Activated naive CD4-positive, alpha-beta T cell treated with anti-CD3 and anti-CD28 coated beads for 36 hours (primary cell): ENCODE data around the gene C1QTNF6. TPM values are rescaled to one million over a fixed set of nuclear protein-coding genes. Genes with fewer than 3 reads are reported as not detected.

Experiments used
- CTCF ChIA-PET: fragments of 350-600 bp; sonication (Branson Sonifier 250); formaldehyde crosslinking; loops from one replicate; lab custom pipeline; 2021; ENCODE audit warnings: antibody characterized with exemption; lab: Charles Lee
- DNase-seq: peaks from one replicate; pipeline ENCODE4 v3.0.0-alpha.2; 2020
- H3K27ac Mint-ChIP-seq: one replicate; pipeline ENCODE4 v1.8.0; 2021; ENCODE audit warnings: mild to moderate bottlenecking, mixed read lengths
- H3K27me3 Mint-ChIP-seq: one replicate; pipeline ENCODE4 v1.8.0; 2021; ENCODE audit warnings: low read depth, mixed read lengths
- H3K36me3 Mint-ChIP-seq: one replicate; pipeline ENCODE4 v1.8.0; 2021; ENCODE audit warnings: low read depth, mixed read lengths
- H3K4me1 Mint-ChIP-seq: one replicate; pipeline ENCODE4 v1.8.0; 2021; ENCODE audit warnings: low read depth, mixed read lengths
- H3K4me3 Mint-ChIP-seq: one replicate; pipeline ENCODE4 v1.8.0; 2021; ENCODE audit warnings: mild to moderate bottlenecking, moderate library complexity, mixed read lengths
- H3K9me3 Mint-ChIP-seq: one replicate; pipeline ENCODE4 v1.8.0; 2021; ENCODE audit warnings: mixed read lengths
- intact Hi-C: fragments of 100-400 bp; cut with micrococcal nuclease; formaldehyde crosslinking; loops from one replicate; pipeline ENCODE4 v1.15.1; 2023
- total RNA-seq, 2 experiments: library from RNA; stranded (reverse); gene quantifications; one replicate each; pipeline ENCODE4 v1.2.3, GENCODE V29; 2021

The C1QTNF6 gene
- total RNA-seq, 2 experiments from 2014 or later = 13.4 to 13.6 TPM

- no peak for DNase-seq
- intact Hi-C loops = no loop called here
- Mint-ChIP-seq H3K27me3 (no peaks in the 10 kb centered on the region), H3K9me3 (no peaks in the 10 kb centered on the region), H3K27ac (no peak overlapping the region), H3K4me1 (peaks cover 64% of the 10 kb centered on the region), H3K36me3 (peaks cover 25% of the 10 kb centered on the region), H3K4me3 (no peak overlapping the region)
- CTCF ChIA-PET = no interaction called here
Observed at GRCh38 chr22:37211866-37212173, 23.8 kb upstream of the C1QTNF6 start.

GRCh38 chr22:37211075-37211865, 23.2 kb upstream of the C1QTNF6 start:
- DNase-seq = peak; percentile 5
- H3K4me1 Mint-ChIP-seq = peaks cover 60% of the 10 kb centered on the region

DNA sequence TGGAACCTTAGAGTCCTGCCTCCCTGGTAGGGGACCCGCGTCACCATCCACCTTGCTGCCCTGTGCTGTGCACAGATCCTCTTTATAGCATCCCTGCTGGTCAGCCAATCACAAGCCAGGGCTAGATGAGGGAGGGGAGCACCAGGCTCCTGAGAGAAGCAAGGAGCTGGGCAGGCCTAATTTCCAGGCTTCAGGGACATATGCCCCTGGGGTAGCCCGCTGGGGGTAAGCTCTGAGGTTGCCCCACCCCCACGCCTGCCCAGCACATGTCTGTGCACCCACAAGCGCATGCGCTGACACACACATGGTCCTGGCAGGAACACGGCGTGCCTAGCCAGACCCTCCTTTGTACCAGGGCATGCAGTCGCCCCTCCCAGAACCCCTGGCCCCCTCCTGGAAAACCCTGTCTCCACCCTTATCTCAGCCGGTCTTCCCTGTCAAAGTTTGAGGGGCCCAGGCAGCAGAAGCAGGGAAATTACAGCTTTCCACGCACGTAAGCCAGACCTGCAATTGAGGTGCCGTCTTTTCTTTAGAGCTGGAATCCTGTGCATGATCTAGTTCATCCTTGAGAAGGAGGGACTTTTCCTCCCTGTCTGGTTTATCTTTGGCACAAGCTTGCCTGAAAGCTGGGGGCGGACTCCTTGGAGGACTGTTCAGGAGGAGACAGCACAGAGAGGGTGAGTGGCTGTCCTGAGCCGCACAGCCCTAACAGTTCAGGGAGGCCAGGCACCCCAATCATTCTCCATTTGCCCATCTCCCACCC, 22.2 kb upstream of the C1QTNF6 start:
- peaks cover 16% of the 10 kb centered on the region for H3K36me3 Mint-ChIP-seq
- CTCF ChIA-PET = interaction anchor here (0.9 to 1.3 kb wide), 5 partner anchors 9 to 50 kb away, joined by 3 to 8 read pairs (median 3); no protein-coding TSS in a partner anchor
- DNase-seq = peak; percentile 7
- H3K9me3 Mint-ChIP-seq = no peaks in the 10 kb centered on the region
- peak overlapping the region; percentile 28 for H3K27ac Mint-ChIP-seq
- no peaks in the 10 kb centered on the region for H3K27me3 Mint-ChIP-seq
- peaks cover 61% of the 10 kb centered on the region for H3K4me1 Mint-ChIP-seq
- no peak overlapping the region for H3K4me3 Mint-ChIP-seq
- intact Hi-C loops = no loop called here

More at GRCh38 chr22:37211075-37211865, 23.2 kb upstream of the C1QTNF6 start:
- no peak overlapping the region for H3K4me3 Mint-ChIP-seq
- H3K27me3 Mint-ChIP-seq = no peaks in the 10 kb centered on the region
- intact Hi-C loops = no loop called here
- H3K27ac Mint-ChIP-seq = no peak overlapping the region
- H3K36me3 Mint-ChIP-seq = peaks cover 22% of the 10 kb centered on the region
- no peaks in the 10 kb centered on the region for H3K9me3 Mint-ChIP-seq
- CTCF ChIA-PET = interaction anchor here (0.9 to 1.1 kb wide), 3 partner anchors 10 to 49 kb away, joined by 3 to 5 read pairs (median 3); no protein-coding TSS in a partner anchor

- H3K27ac Mint-ChIP-seq = no peak overlapping the region
- no peak for DNase-seq
- no peaks in the 10 kb centered on the region for H3K27me3 Mint-ChIP-seq
- H3K9me3 Mint-ChIP-seq = no peaks in the 10 kb centered on the region
- no peak overlapping the region for H3K4me3 Mint-ChIP-seq
- CTCF ChIA-PET = interaction anchor here (1.2 to 1.6 kb wide), 4 partner anchors 8 to 51 kb away, joined by 3 to 8 read pairs (median 5); no protein-coding TSS in a partner anchor
- peaks cover 15% of the 10 kb centered on the region for H3K36me3 Mint-ChIP-seq
- intact Hi-C loops = no loop called here
- H3K4me1 Mint-ChIP-seq = peaks cover 60% of the 10 kb centered on the region
Observed at GRCh38 chr22:37209140-37209845, 21.2 kb upstream of the C1QTNF6 start.

GRCh38 chr22:37208401-37209139, 20.5 kb upstream of the C1QTNF6 start:
- no peak overlapping the region for H3K4me3 Mint-ChIP-seq
- no peak overlapping the region for H3K27ac Mint-ChIP-seq
- no peaks in the 10 kb centered on the region for H3K9me3 Mint-ChIP-seq
- H3K27me3 Mint-ChIP-seq = no peaks in the 10 kb centered on the region
- peaks cover 56% of the 10 kb centered on the region for H3K4me1 Mint-ChIP-seq
- intact Hi-C loops = no loop called here
- DNase-seq = no peak
- H3K36me3 Mint-ChIP-seq = peaks cover 13% of the 10 kb centered on the region
- CTCF ChIA-PET = interaction anchor here (1.2 to 1.6 kb wide), 4 partner anchors 8 to 52 kb away, joined by 3 to 8 read pairs (median 5); no protein-coding TSS in a partner anchor

GRCh38 chr22:37207981-37208380, 19.9 kb upstream of the C1QTNF6 start:
- intact Hi-C loops = no loop called here
- H3K27me3 Mint-ChIP-seq = no peaks in the 10 kb centered on the region
- H3K9me3 Mint-ChIP-seq = no peaks in the 10 kb centered on the region
- CTCF ChIA-PET = interaction anchor here (1.6 kb wide), 1 partner anchor 52 kb away, joined by 6 read pairs; no protein-coding TSS in a partner anchor
- no peak for DNase-seq
- no peak overlapping the region for H3K27ac Mint-ChIP-seq
- peaks cover 53% of the 10 kb centered on the region for H3K4me1 Mint-ChIP-seq
- peaks cover 11% of the 10 kb centered on the region for H3K36me3 Mint-ChIP-seq
- H3K4me3 Mint-ChIP-seq = no peak overlapping the region

- Mint-ChIP-seq H3K4me3 (no peak overlapping the region), H3K27ac (no peak overlapping the region), H3K36me3 (peaks cover 11% of the 10 kb centered on the region), H3K27me3 (no peaks in the 10 kb centered on the region), H3K4me1 (peaks cover 50% of the 10 kb centered on the region), H3K9me3 (no peaks in the 10 kb centered on the region)
- DNase-seq = no peak
- CTCF ChIA-PET = no interaction called here
- intact Hi-C loops = no loop called here
Observed at GRCh38 chr22:37206841-37207821, 19.1 kb upstream of the C1QTNF6 start.

- no peak for DNase-seq
- no peaks in the 10 kb centered on the region for H3K27me3 Mint-ChIP-seq
- peaks cover 52% of the 10 kb centered on the region for H3K4me1 Mint-ChIP-seq
Observed at GRCh38 chr22:37206118-37206840, 18.2 kb upstream of the C1QTNF6 start.

DNA sequence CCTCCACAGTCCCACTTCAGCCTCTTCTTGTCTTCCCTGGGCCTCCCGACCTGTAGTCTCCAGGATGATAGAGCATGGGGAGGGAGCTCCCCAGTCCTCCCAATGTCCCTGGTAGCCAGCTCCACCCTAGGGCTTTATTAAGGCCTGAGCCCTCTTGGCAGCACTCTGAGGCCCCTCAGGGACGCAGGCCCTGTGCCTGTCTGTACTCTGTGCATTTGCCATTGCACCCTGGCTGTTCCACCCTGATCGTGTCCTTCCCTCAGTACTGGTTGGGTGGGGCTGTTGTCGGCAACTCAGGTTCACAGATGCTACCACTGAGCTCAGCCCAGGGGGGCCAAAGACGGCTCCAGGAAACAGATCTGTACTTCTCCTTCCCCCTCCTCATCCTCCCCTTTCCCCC, 17.0 kb upstream of the C1QTNF6 start:
- H3K27me3 Mint-ChIP-seq = no peaks in the 10 kb centered on the region
- no peaks in the 10 kb centered on the region for H3K9me3 Mint-ChIP-seq
- CTCF ChIA-PET = interaction anchor here (1.0 to 1.1 kb wide), 2 partner anchors 12 to 13 kb away, joined by 3 to 4 read pairs; no protein-coding TSS in a partner anchor
- peaks cover 11% of the 10 kb centered on the region for H3K36me3 Mint-ChIP-seq
- intact Hi-C loops = no loop called here
- no peak for DNase-seq
- H3K4me1 Mint-ChIP-seq = peaks cover 51% of the 10 kb centered on the region
- H3K4me3 Mint-ChIP-seq = peak overlapping the region; percentile 18
- no peak overlapping the region for H3K27ac Mint-ChIP-seq

More at GRCh38 chr22:37206118-37206840, 18.2 kb upstream of the C1QTNF6 start:
- no peak overlapping the region for H3K4me3 Mint-ChIP-seq
- intact Hi-C loops = no loop called here
- CTCF ChIA-PET = interaction anchor here (1.0 to 1.1 kb wide), 3 partner anchors 10 to 14 kb away, joined by 3 to 4 read pairs (median 4); no protein-coding TSS in a partner anchor
- H3K36me3 Mint-ChIP-seq = peaks cover 11% of the 10 kb centered on the region
- H3K9me3 Mint-ChIP-seq = no peaks in the 10 kb centered on the region
- H3K27ac Mint-ChIP-seq = no peak overlapping the region

DNA sequence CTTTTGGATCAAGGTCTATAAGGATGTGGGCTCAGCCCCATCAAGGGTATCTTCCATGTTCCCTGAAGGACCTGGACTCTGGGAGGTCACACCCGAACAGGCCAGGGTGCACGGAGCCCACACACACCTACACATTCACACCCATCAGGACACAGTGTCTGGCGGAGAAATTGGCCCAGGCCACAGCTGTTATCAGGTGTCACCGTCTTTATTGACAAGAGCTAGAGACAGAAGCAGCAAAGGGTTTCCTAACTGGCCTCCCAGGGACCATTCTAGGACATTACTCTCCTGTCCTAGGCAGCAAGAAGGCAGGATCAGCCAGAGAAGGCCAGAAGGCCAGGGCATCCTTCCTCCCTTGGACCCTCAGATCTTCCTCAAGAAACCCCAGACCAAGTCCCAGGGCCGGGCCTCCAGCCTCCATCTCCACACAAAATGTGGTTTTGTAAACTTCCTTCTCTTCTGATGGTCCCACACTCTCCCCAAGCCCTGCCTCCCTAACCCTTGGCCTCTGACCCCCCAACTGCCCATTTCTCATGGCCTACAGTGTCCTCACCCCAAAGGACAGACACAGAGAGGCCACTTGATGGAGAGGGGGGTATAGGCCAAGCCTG, 16.1 kb upstream of the C1QTNF6 start:
- Mint-ChIP-seq H3K36me3 (peaks cover 11% of the 10 kb centered on the region), H3K4me1 (peaks cover 57% of the 10 kb centered on the region), H3K27ac (peak overlapping the region; percentile 31), H3K27me3 (no peaks in the 10 kb centered on the region), H3K9me3 (no peaks in the 10 kb centered on the region), H3K4me3 (no peak overlapping the region)
- intact Hi-C loops = no loop called here
- CTCF ChIA-PET = no interaction called here
- no peak for DNase-seq
